ENCODE data around the gene NT5C3B.

GRCh38 chr17:41835800-41836549, at the start of gene NT5C3B:
- TF ChIP-seq CTCF (conservative IDR thresholded peaks at IDR 0.05; ENCODE audit: low read length), result no peak
- TF ChIP-seq EZH2phosphoT487 (IDR thresholded peaks at IDR 0.05; ENCODE audit: borderline replicate concordance, low read depth, low read length), result no peak
